HepG2 (cell line): ENCODE measurements around the gene RBM45. TPM values are rescaled to one million over a fixed set of nuclear protein-coding genes. Genes with fewer than 3 reads are reported as not detected.

Experiments
- ATAC-seq: fragments of 200-7000 bp; cut with Tn5 transposase; 3 replicates; pipeline ENCODE4 v1.9.1; 2020; ENCODE audit warnings: mild to moderate bottlenecking, moderate library complexity
- BruUV-seq: library from RNA; stranded (reverse); fragments of 400-500 nt; replicated peaks from 2 replicates; lab custom pipeline; 2021; lab: Mats Ljungman, UMichigan
- CTCF ChIA-PET: fragments of 300-600 bp; formaldehyde crosslinking; extraction: SDS; loops from one replicate; lab custom pipeline; 2021; ENCODE audit warnings: low total read pairs, inconsistent platforms, low intra/inter-chr PET ratio; lab: Yijun Ruan, JAX
- POLR2A ChIA-PET: fragments of 350-600 bp; sonication (Branson Sonifier 250); formaldehyde crosslinking; loops from one replicate; lab custom pipeline; 2020; ENCODE audit warnings: antibody characterized with exemption, inconsistent platforms; lab: Yijun Ruan, JAX
- DNase-seq: peaks from one replicate; pipeline ENCODE4 v3.0.0-alpha.2; 2015; ENCODE audit warnings: low spot score
- FAIRE-seq: peaks from 3 replicates; lab custom pipeline; 2011; peaks lifted over from hg19 to GRCh38; lab: Jason Lieb, UNC
- H2AFZ ChIP-seq: one replicate; pipeline ENCODE4 v1.6.1; 2011; ENCODE audit warnings: low read length, inconsistent platforms
- H3K27ac ChIP-seq: fragments of 300-600 bp; 3 replicates; pipeline ENCODE4 v1.8.0; 2011; ENCODE audit warnings: mixed run types, mild to moderate bottlenecking, mixed read lengths, low read length, inconsistent platforms; ENCODE audit not compliant: insufficient read depth; ENCODE audit errors: extremely low read length
- H3K27me3 ChIP-seq, 2 experiments: fragments of 200-600 bp in 1 of 2; 2 replicates in 1 of 2; 3 replicates in 1 of 2; pipeline versions ENCODE4 v1.6.0 to v1.8.0; 2011; ENCODE audit warnings: low read length in 2 of 2, mild to moderate bottlenecking in 2 of 2, moderate library complexity in 2 of 2, inconsistent platforms in 1 of 2; ENCODE audit not compliant: insufficient read depth in 2 of 2, control insufficient read depth in 1 of 2
- H3K36me3 ChIP-seq, 2 experiments: fragments of 200-600 bp in 1 of 2; replicated peaks in 1 of 2; 2 replicates in 1 of 2; 3 replicates in 1 of 2; pipeline versions ENCODE4 v1.5.1 to v1.8.0; 2011; ENCODE audit warnings: low read length in 2 of 2, inconsistent platforms in 1 of 2; ENCODE audit not compliant: insufficient read depth in 2 of 2, control insufficient read depth in 1 of 2
- H3K4me1 ChIP-seq: 2 replicates; pipeline ENCODE4 v1.5.1; 2012; ENCODE audit warnings: low read length, inconsistent platforms; ENCODE audit not compliant: insufficient read depth
- H3K4me2 ChIP-seq: 2 replicates; pipeline ENCODE4 v1.6.0; 2011; ENCODE audit warnings: low read depth, low read length, inconsistent platforms
- H3K4me3 ChIP-seq, 3 experiments: fragments of 200-600 bp in 1 of 3; sonication (generic), shearing (Covaris generic) in 1 of 3; replicated peaks in 1 of 3; 2 replicates each; pipeline ENCODE4 v1.5.1; 2011 to 2016; ENCODE audit warnings: low read length in 3 of 3, inconsistent platforms in 2 of 3, low read depth in 2 of 3, mild to moderate bottlenecking in 2 of 3, control low read depth in 1 of 3, mixed read lengths in 1 of 3; ENCODE audit not compliant: insufficient read depth in 1 of 3
- H3K79me2 ChIP-seq: one replicate; pipeline ENCODE4 v1.6.1; 2011; ENCODE audit warnings: low read length, inconsistent platforms; ENCODE audit not compliant: insufficient read depth
- H3K9ac ChIP-seq: 2 replicates; pipeline ENCODE4 v1.6.0; 2011; ENCODE audit warnings: mild to moderate bottlenecking, low read depth, low read length, inconsistent platforms; ENCODE audit not compliant: insufficient read depth
- H3K9me3 ChIP-seq: 2 replicates; pipeline ENCODE4 v1.5.1; 2012; ENCODE audit warnings: mild to moderate bottlenecking, low read length
- H4K20me1 ChIP-seq: 2 replicates; pipeline ENCODE4 v1.6.0; 2011; ENCODE audit warnings: inconsistent platforms, mild to moderate bottlenecking, low read length, moderate library complexity; ENCODE audit not compliant: insufficient read depth
- GTF2F1 ChIP-seq: fragments of 150-350 bp; IDR thresholded peaks from 2 replicates; pipeline ENCODE4 v1.6.1; 2014; ENCODE audit warnings: low read length
- NCOA1 ChIP-seq: sonication (generic); formaldehyde crosslinking; IDR thresholded peaks from 2 replicates; pipeline ENCODE4 v1.9.0; 2021; ENCODE audit warnings: missing genetic modification reagents
- NFE2L1 ChIP-seq: sonication (generic); formaldehyde crosslinking; IDR thresholded peaks from 2 replicates; pipeline ENCODE4 v1.4.0; 2020; ENCODE audit warnings: missing genetic modification reagents, mild to moderate bottlenecking, borderline replicate concordance
- ZFYVE20 ChIP-seq: sonication (generic); formaldehyde crosslinking; IDR thresholded peaks from 2 replicates; pipeline ENCODE4 v1.8.0; 2023; ENCODE audit warnings: low read depth, mild to moderate bottlenecking, moderate library complexity, missing genetic modification reagents, borderline replicate concordance
- ZNF773 ChIP-seq: sonication (generic); formaldehyde crosslinking; IDR thresholded peaks from 2 replicates; pipeline ENCODE4 v1.4.0; 2020; ENCODE audit warnings: missing genetic modification reagents, borderline replicate concordance
- ZNF780A ChIP-seq: sonication (generic); formaldehyde crosslinking; IDR thresholded peaks from 2 replicates; pipeline ENCODE4 v1.8.0; 2022; ENCODE audit warnings: mild to moderate bottlenecking, missing genetic modification reagents, moderate library complexity
- ZZZ3 ChIP-seq: sonication (generic); formaldehyde crosslinking; IDR thresholded peaks from 2 replicates; pipeline ENCODE4 v1.4.0; 2020; ENCODE audit warnings: missing genetic modification reagents, mild to moderate bottlenecking, borderline replicate concordance
- WGBS: methylation state at CpG from one replicate; pipeline ENCODE4 v1.1.6; 2017; ENCODE audit warnings: low lambda C conversion rate; 5-methylcytosine and 5-hydroxymethylcytosine counted together
- in situ Hi-C: cut with HindIII; loops from 2 replicates; pipeline ENCODE4 v1.10.0; 2017; ENCODE audit warnings: low pct_unique_long_range_greater_than_20kb; ENCODE audit not compliant: extremely low pct_ligation_motif_present
- intact Hi-C: fragments of 100-400 bp; cut with micrococcal nuclease; formaldehyde crosslinking; loops from one replicate; pipeline ENCODE4 v1.10.0; 2022; ENCODE audit not compliant: unreplicated experiment
- polyA plus RNA-seq, 8 experiments: library from polyadenylated mRNA; depleted of rRNA in 3 of 8; stranded (reverse) in 7 of 8; unstranded in 1 of 8; fragments of >200 nt; fragmentation: Illumina TruSeq in 4 of 8; extraction: Trizol in 4 of 8; gene quantifications; 2 replicates each; pipeline versions ENCODE4 v1.2.1 to v1.2.3, GENCODE V29; 2011 to 2016; ENCODE audit warnings: low read depth in 4 of 8, missing spikeins in 1 of 8, mixed read lengths in 1 of 8; ENCODE audit not compliant: insufficient read depth in 1 of 8
- total RNA-seq, 5 experiments: library from RNA; depleted of rRNA; stranded (reverse); fragments of >200 nt; fragmentation: Illumina TruSeq; extraction: Trizol; gene quantifications; 2 replicates each; pipeline ENCODE4 v1.2.3, GENCODE V29; 2016; ENCODE audit warnings: low read depth in 1 of 5
- TF ChIP-seq, protein P1 (sequence below): sonication (generic); formaldehyde crosslinking; IDR thresholded peaks from 2 replicates; pipeline ENCODE4 v1.4.0; 2020; ENCODE audit warnings: missing genetic modification reagents
- TF ChIP-seq, protein P2 (sequence below): sonication (generic); formaldehyde crosslinking; IDR thresholded peaks from 2 replicates; pipeline ENCODE4 v1.5.1; 2020; ENCODE audit warnings: missing genetic modification reagents, mild to moderate bottlenecking, borderline replicate concordance

The RBM45 gene
- total and polyA plus RNA-seq, 2 of the 13 experiments (the other 11 are each of a cell fraction or from before 2014, with no cell fraction given): 5.7 to 25.2 TPM

- H2AFZ ChIP-seq: no peak overlapping the region
These were observed 51.2 kb downstream of the RBM45 start for GRCh38 chr2:178163395-178163794.

More at GRCh38 chr2:178163395-178163794, 51.2 kb downstream of the RBM45 start:
- no peaks in the 10 kb centered on the region for H3K4me1 ChIP-seq
- intact Hi-C loops: no loop called here
- H3K4me3 ChIP-seq: no peak overlapping the region
- no peaks in the 10 kb centered on the region for H4K20me1 ChIP-seq
- ChIA-PET CTCF (no interaction called here), POLR2A (no interaction called here)
- no peak overlapping the region for H3K9ac ChIP-seq
- no TSS peak for BruUV-seq
- no peaks in the 10 kb centered on the region for H3K9me3 ChIP-seq
- no peak for ATAC-seq
- H3K27me3 ChIP-seq: no peaks in the 10 kb centered on the region; a peak in 1 of 5 replicates
- H3K4me2 ChIP-seq: no peak overlapping the region
- WGBS: 19% methylated on average over 4 of the region's 4 CpGs
- in situ Hi-C loops: no loop called here
- no peaks in the 10 kb centered on the region for H3K79me2 ChIP-seq
- no peak for DNase-seq
- no peak overlapping the region for H3K27ac ChIP-seq
- no peaks in the 10 kb centered on the region for H3K36me3 ChIP-seq
- TF ChIP-seq ZZZ3 (CRISPR knock-in tag): no peak
- no peak for TF ChIP-seq ZNF780A (CRISPR knock-in tag)
- TF ChIP-seq ZFYVE20 (CRISPR knock-in tag): no peak
- no peak for TF ChIP-seq GTF2F1
- no peak for TF ChIP-seq NCOA1 (CRISPR knock-in tag)
- TF ChIP-seq, protein P1, sequence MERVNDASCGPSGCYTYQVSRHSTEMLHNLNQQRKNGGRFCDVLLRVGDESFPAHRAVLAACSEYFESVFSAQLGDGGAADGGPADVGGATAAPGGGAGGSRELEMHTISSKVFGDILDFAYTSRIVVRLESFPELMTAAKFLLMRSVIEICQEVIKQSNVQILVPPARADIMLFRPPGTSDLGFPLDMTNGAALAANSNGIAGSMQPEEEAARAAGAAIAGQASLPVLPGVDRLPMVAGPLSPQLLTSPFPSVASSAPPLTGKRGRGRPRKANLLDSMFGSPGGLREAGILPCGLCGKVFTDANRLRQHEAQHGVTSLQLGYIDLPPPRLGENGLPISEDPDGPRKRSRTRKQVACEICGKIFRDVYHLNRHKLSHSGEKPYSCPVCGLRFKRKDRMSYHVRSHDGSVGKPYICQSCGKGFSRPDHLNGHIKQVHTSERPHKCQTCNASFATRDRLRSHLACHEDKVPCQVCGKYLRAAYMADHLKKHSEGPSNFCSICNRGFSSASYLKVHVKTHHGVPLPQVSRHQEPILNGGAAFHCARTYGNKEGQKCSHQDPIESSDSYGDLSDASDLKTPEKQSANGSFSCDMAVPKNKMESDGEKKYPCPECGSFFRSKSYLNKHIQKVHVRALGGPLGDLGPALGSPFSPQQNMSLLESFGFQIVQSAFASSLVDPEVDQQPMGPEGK (CRISPR knock-in tag): no peak
- TF ChIP-seq NFE2L1 (CRISPR knock-in tag): no peak
- TF ChIP-seq ZNF773: no peak
- TF ChIP-seq, protein P2, sequence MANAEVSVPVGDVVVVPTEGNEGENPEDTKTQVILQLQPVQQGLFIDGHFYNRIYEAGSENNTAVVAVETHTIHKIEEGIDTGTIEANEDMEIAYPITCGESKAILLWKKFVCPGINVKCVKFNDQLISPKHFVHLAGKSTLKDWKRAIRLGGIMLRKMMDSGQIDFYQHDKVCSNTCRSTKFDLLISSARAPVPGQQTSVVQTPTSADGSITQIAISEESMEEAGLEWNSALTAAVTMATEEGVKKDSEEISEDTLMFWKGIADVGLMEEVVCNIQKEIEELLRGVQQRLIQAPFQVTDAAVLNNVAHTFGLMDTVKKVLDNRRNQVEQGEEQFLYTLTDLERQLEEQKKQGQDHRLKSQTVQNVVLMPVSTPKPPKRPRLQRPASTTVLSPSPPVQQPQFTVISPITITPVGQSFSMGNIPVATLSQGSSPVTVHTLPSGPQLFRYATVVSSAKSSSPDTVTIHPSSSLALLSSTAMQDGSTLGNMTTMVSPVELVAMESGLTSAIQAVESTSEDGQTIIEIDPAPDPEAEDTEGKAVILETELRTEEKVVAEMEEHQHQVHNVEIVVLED (CRISPR knock-in tag): no peak
- TF ChIP-seq, all 625 proteins: peak for 0
- FAIRE-seq: peak; percentile 8
